Neural progenitor cell (in vitro differentiated cells): ENCODE measurements around the gene STAT5A.
"Not testable (repeated sequence)": the region's sequence is repeated elsewhere in the genome, so short reads cannot be mapped to it uniquely, and the experiment has no call there.

Experiments used
- EZH2phosphoT487 ChIP-seq: fragments of 200-600 bp; sonication (generic); IDR thresholded peaks from 2 replicates; pipeline ENCODE4 v1.6.1; 2017; ENCODE audit warnings: antibody characterized with exemption
- TF ChIP-seq, protein P1 (sequence below): fragments of 200-600 bp; sonication (generic); IDR thresholded peaks from 2 replicates; pipeline ENCODE4 v1.5.1; 2017; ENCODE audit warnings: antibody characterized with exemption, mild to moderate bottlenecking

DNA sequence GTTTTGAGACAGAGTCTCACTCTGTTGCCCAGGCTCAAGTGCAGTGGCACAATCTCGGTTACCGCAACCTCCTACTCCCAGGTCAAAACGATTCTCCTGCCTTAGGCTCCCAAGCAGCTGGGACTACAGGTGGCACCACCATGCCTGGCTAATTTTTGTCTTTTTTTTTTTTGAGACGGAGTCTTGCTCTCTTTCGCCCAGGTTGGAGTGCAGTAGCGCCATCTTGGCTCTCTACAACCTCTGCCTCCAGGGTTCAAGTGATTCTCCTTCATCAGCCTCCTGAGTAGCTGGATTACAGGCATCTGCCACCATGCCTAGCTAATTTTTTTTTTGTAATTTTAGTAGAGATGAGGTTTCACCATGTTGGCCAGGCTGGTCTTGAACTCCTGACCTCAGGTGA lies 29.7 kb downstream of the STAT5A start:
- TF ChIP-seq, protein P1, sequence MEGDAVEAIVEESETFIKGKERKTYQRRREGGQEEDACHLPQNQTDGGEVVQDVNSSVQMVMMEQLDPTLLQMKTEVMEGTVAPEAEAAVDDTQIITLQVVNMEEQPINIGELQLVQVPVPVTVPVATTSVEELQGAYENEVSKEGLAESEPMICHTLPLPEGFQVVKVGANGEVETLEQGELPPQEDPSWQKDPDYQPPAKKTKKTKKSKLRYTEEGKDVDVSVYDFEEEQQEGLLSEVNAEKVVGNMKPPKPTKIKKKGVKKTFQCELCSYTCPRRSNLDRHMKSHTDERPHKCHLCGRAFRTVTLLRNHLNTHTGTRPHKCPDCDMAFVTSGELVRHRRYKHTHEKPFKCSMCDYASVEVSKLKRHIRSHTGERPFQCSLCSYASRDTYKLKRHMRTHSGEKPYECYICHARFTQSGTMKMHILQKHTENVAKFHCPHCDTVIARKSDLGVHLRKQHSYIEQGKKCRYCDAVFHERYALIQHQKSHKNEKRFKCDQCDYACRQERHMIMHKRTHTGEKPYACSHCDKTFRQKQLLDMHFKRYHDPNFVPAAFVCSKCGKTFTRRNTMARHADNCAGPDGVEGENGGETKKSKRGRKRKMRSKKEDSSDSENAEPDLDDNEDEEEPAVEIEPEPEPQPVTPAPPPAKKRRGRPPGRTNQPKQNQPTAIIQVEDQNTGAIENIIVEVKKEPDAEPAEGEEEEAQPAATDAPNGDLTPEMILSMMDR, result not testable (repeated sequence)
- not testable (repeated sequence) for TF ChIP-seq EZH2phosphoT487
